PFSK-1 (cell line): Measurements from ENCODE around the gene KDM5A.

ENCODE experiments used
- FOXP2 ChIP-seq: optimal IDR thresholded peaks from 2 replicates; pipeline ENCODE3; 2011; ENCODE audit warnings: borderline replicate concordance, control low read depth, inconsistent platforms; ENCODE audit not compliant: insufficient read depth; ENCODE audit errors: extremely low read length, extremely low read depth
- POLR2AphosphoS5 ChIP-seq: IDR thresholded peaks from 2 replicates; pipeline ENCODE4 v1.6.1; 2012; ENCODE audit warnings: low read depth, mild to moderate bottlenecking, control low read depth, low read length, moderate library complexity
- REST ChIP-seq, 2 experiments: IDR thresholded peaks; 2 replicates each; pipeline versions ENCODE4 v1.6.1 to v1.8.0; 2011 to 2012; ENCODE audit warnings: low read depth in 2 of 2, low read length in 2 of 2, control low read depth in 1 of 2, inconsistent platforms in 1 of 2, mild to moderate bottlenecking in 1 of 2, moderate library complexity in 1 of 2; ENCODE audit not compliant: insufficient read depth in 1 of 2
- SIN3A ChIP-seq: IDR thresholded peaks from 2 replicates; pipeline ENCODE4 v1.6.1; 2012; ENCODE audit warnings: mild to moderate bottlenecking, low read length, moderate library complexity, borderline replicate concordance; ENCODE audit not compliant: insufficient read depth
- TAF1 ChIP-seq: IDR thresholded peaks from 2 replicates; pipeline ENCODE4 v1.6.1; 2012; ENCODE audit warnings: low read length, control low read depth, borderline replicate concordance; ENCODE audit not compliant: insufficient read depth

KDM5A gene

DNA sequence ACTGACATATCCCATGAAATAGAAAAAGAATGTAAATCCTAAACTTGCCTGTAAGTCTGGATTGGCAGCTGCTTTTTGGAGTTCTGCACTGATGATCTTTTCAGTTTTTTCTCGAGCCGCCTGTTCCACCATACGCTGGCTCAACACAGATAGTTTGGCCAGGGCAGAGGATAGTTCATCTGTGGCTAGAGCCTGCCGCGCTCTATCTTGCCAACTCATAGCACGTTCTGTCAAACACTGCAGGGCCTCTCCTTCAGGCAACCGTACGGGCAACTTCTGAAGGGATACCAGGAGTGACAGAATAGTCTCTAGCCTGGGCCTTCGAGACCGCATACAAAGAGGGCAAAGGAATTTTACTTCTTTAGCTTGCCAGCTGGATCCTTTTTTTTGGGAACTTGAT, 81.7 kb downstream of the KDM5A start:
- TF ChIP-seq TAF1, result no peak
- TF ChIP-seq SIN3A, result no peak
- no peak for TF ChIP-seq FOXP2
- TF ChIP-seq POLR2AphosphoS5, result no peak
- TF ChIP-seq REST (IDR thresholded peaks at IDR 0.05; ENCODE audit: insufficient read depth in 1 of 2, low read depth in 2 of 2, low read length in 2 of 2), result no peak

GRCh38 chr12:304805-305204, 84.3 kb downstream of the KDM5A start:
- no peak for TF ChIP-seq TAF1
- no peak for TF ChIP-seq POLR2AphosphoS5
- no peak for TF ChIP-seq SIN3A
- TF ChIP-seq REST (IDR thresholded peaks at IDR 0.05; ENCODE audit: insufficient read depth in 1 of 2, low read depth in 2 of 2, low read length in 2 of 2), result no peak
- TF ChIP-seq FOXP2, result no peak

DNA sequence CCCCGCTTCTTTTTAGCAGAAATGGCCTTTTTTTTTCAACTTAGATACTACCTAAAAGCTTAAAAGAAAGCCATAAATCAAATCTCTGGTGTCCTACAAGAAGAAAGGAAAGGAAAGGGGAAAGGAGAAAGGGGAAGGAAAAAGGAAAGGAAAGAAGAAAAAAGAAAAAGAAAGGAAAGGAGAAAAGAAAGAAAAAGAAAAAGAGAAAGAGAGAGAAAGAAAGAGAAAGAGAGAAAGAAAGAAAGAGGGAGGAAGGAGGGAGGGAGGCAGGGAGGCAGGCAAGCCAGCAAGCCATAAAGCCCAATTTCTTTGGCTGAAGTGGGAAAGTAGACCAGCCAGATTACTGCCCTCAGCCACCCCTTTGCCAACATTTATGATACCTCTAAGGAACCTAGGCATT, 94.0 kb downstream of the KDM5A start:
- TF ChIP-seq FOXP2 (no peak), TAF1 (no peak), SIN3A (no peak)

GRCh38 chr12:293199-293598, 95.9 kb downstream of the KDM5A start:
- TF ChIP-seq TAF1 (no peak), POLR2AphosphoS5 (no peak), FOXP2 (no peak), SIN3A (no peak), REST (IDR thresholded peaks at IDR 0.05; ENCODE audit: insufficient read depth in 1 of 2, low read depth in 2 of 2, low read length in 2 of 2) (no peak)

DNA sequence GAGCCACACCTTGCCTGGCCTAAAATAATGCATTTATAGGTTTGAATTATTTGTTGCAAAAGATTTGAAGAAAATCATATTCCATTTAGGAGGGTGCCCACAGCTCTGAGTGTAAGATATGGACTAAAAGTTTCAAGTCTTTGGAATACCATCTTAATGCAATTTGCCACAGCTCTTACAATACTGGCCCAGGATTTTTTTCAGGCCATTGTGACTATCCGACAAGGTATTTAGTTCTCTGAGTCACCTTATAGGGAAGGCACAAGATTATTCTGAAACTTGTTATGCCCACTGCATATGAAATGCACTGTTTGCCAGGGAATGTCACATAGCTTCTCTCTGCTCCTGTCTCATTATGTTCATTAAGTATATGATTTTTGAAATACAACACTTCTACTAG, 96.9 kb downstream of the KDM5A start:
- TF ChIP-seq TAF1 (no peak), FOXP2 (no peak)

DNA sequence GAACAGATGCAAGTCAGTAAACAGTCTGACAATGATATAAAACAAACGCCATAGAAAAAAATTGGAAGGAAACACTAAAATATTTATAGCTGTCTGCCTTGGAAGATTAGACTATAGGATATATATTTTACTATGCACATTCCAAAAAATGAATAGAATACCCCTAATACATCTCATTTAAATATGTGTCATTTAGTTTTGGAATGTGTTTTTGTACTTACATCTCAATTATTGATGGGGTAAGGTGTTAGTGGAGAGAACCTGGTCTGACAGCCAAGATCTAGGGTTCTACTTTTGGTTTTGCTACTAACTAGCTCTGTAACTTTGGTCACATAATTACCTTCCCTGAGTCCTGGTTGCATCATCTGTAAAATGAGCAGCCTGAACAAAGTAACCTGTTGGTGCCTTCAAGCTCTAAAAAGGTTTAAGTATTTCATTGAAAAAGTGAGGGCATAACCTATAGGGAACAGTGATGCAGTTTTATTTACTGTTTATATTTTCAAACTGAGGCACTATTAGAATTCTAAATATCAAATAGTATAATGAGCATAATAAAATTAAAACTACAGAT, 97.9 kb downstream of the KDM5A start:
- TF ChIP-seq TAF1 (no peak), REST (IDR thresholded peaks at IDR 0.05; ENCODE audit: insufficient read depth in 1 of 2, low read depth in 2 of 2, low read length in 2 of 2) (no peak), SIN3A (no peak), POLR2AphosphoS5 (no peak), FOXP2 (no peak)
